ENCODE results near the gene PHC3. TPM values are rescaled to one million over a fixed set of nuclear protein-coding genes. Genes with fewer than 3 reads are reported as not detected.

The PHC3 gene
- total RNA-seq, 1 donor from 2014 or later, result 52.0 TPM

DNA sequence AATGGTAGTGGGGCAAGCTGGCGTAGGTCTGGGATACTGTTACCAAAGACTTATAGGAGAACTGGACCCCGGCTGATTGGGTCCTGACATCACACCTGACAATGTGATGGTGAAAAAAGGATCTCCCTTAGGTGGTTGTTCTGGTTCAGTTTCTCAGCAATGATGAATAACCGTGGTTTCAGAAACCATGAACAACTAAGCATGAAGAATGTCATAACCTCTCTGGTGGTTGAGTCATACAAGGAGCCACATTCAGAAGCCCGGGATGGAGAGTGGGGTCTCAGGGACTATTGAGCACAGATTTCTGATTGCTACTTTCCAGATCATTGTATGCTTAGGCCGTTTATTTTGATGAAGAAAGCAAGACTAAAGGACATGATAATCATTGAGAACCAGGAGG, 126.3 kb downstream of the PHC3 start:
- DNase-seq (ENCODE audit: low spot score), result no peak
- Mint-ChIP-seq H3K4me1 (ENCODE audit: low read depth) (peaks cover 46% of the 10 kb centered on the region), H3K36me3 (ENCODE audit: low read depth) (peaks cover 3% of the 10 kb centered on the region), H3K27me3 (ENCODE audit: low read depth) (no peaks in the 10 kb centered on the region), H3K9me3 (no peaks in the 10 kb centered on the region), H3K4me3 (ENCODE audit: low read depth) (no peak overlapping the region), H3K27ac (peak overlapping the region; percentile 24)
- intact Hi-C loops (cut with micrococcal nuclease), result loop anchor here (2.0 to 5.0 kb wide), 2 partner anchors 202 to 290 kb away; partner anchors contain the start of gene TERC

DNA sequence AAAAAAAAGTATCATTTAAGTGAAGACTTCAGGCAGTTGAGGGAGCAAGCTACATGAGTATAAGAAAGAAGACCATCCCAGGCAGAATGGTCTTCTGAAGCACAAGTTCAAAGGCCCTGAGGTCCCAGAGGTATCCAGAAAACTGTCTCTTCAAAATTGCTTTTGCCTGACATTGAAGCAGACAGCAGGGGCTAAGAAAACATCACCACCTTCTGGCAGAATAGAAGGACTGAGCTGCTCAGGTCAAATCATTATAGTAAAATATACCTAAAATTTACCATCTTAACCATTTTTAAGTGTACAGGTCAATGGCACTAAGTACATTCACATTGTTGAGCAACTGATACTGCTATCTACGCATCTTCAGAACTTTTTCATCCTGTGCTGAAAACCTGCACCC, 127.3 kb downstream of the PHC3 start:
- DNase-seq (ENCODE audit: low spot score), result no peak
- Mint-ChIP-seq H3K27me3 (ENCODE audit: low read depth) (no peaks in the 10 kb centered on the region), H3K9me3 (no peaks in the 10 kb centered on the region), H3K27ac (no peak overlapping the region), H3K4me3 (ENCODE audit: low read depth) (no peak overlapping the region), H3K4me1 (ENCODE audit: low read depth) (peaks cover 42% of the 10 kb centered on the region), H3K36me3 (ENCODE audit: low read depth) (peaks cover 3% of the 10 kb centered on the region)
- intact Hi-C loops (cut with micrococcal nuclease), result loop anchor here (1.0 to 2.0 kb wide), 3 partner anchors 17 to 289 kb away; partner anchors contain the start of genes GPR160 and TERC

DNA sequence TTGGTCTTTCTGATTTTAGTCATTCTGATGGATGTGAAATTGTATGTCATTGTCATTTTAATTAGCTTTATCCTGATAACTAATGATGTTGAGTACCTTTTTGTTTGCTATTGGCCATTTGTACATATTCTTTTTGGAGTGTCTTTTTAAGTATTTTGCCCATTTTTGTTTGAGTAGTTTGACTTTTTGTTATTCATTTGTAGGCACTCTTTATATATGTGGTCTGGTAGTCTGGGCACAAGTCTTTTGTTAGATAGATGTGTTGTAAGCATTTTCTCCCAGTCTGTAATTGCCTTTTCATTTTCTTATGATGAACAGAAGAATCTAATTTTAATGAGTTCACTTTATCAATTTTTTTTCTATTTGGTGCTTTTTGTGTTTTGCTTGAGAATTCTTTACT, 129.1 kb downstream of the PHC3 start:
- H3K36me3 Mint-ChIP-seq (ENCODE audit: low read depth), result peaks cover 3% of the 10 kb centered on the region
- no peak overlapping the region for H3K27ac Mint-ChIP-seq
- intact Hi-C loops (cut with micrococcal nuclease), result no loop called here
- H3K4me3 Mint-ChIP-seq (ENCODE audit: low read depth), result no peak overlapping the region
- no peaks in the 10 kb centered on the region for H3K27me3 Mint-ChIP-seq (ENCODE audit: low read depth)
- no peaks in the 10 kb centered on the region for H3K9me3 Mint-ChIP-seq
- no peak for DNase-seq (ENCODE audit: low spot score)
- H3K4me1 Mint-ChIP-seq (ENCODE audit: low read depth), result peaks cover 28% of the 10 kb centered on the region

DNA sequence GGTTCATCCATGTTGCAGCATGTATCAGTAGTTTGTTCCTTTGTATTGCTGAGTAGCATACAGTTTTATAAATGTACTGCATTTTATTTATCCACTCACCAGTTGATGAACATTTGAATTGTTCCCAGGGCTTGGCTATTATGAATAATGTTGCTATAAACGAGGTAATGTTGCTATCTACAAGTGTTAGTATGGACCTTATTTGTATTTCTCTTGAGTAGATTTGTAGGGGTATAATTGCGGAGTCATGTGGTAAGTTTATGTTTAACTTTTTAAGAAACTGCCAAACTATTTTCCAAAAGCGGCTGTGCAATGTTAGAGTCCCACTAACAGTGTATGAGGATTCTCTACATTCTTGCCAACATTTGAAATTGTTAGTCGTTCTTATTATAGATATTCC, 130.8 kb downstream of the PHC3 start:
- H3K4me3 Mint-ChIP-seq (ENCODE audit: low read depth), result no peak overlapping the region
- no peaks in the 10 kb centered on the region for H3K36me3 Mint-ChIP-seq (ENCODE audit: low read depth)

DNA sequence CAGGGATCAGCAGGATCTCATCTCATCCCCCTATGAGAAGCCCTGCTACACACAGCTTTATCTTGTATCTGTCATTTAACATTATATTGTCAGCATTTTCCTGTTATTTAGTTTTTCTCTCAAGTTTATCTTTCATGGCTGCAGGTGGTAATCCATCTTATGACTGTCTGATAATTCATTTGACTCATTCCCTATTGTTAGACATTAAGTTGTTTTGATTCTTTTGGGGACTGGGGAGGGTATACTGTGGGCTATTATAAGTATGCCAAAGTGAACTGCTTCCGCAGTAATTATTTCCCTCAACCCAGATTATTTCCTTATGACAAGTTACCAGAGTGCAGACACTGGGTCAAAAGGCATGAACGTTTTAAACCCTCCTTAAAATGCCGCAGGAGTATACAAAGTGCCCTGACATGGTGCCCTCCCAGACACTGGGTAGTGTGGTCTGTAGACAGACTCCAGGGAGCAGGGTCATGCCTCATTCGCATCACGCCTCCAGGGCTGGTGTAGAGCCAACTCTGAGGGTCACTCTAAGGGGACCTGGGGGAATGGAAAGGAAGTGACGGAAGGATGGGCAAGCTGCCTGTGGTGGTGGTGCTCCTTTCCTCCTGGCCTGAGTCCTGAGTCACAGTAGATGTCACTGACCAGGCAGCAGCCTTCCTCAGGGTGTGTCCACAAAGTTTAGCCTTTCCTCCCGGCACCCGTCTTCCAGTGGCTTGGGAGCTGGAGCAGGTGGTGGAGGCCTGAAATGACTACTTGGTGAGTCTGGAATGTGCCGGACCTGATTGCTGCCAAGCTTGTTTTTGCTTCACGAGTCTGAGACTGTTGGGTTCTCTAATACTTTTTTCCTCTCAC, 132.2 kb downstream of the PHC3 start:
- Mint-ChIP-seq H3K4me1 (ENCODE audit: low read depth) (peaks cover 18% of the 10 kb centered on the region), H3K4me3 (ENCODE audit: low read depth) (no peak overlapping the region), H3K27me3 (ENCODE audit: low read depth) (no peaks in the 10 kb centered on the region), H3K36me3 (ENCODE audit: low read depth) (peaks cover 7% of the 10 kb centered on the region), H3K27ac (no peak overlapping the region), H3K9me3 (no peaks in the 10 kb centered on the region)
- intact Hi-C loops (cut with micrococcal nuclease), result no loop called here
- no peak for DNase-seq (ENCODE audit: low spot score)

More for the DNA sequence above, 130.8 kb downstream of the PHC3 start:
- DNase-seq (ENCODE audit: low spot score), result no peak
- no peaks in the 10 kb centered on the region for H3K9me3 Mint-ChIP-seq
- H3K27ac Mint-ChIP-seq, result no peak overlapping the region
- intact Hi-C loops (cut with micrococcal nuclease), result no loop called here
- no peaks in the 10 kb centered on the region for H3K27me3 Mint-ChIP-seq (ENCODE audit: low read depth)
- peaks cover 16% of the 10 kb centered on the region for H3K4me1 Mint-ChIP-seq (ENCODE audit: low read depth)

DNA sequence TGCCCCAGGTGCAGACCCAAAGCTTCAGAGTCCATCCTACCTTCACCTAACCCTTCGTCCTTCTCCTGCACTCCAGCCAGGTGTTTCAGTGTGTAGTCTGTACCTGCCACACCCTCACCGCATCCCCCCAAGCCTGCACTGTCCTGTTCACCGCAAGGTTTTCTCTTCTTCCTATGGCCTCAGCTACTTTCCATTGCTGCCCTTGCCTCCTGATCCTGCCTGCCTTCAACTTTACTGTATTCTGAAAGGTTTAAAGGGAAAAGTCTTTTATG, 134.5 kb downstream of the PHC3 start:
- Mint-ChIP-seq H3K36me3 (ENCODE audit: low read depth) (peaks cover 14% of the 10 kb centered on the region), H3K9me3 (no peaks in the 10 kb centered on the region), H3K27me3 (ENCODE audit: low read depth) (no peaks in the 10 kb centered on the region), H3K27ac (no peak overlapping the region), H3K4me1 (ENCODE audit: low read depth) (peaks cover 19% of the 10 kb centered on the region), H3K4me3 (ENCODE audit: low read depth) (no peak overlapping the region)
- intact Hi-C loops (cut with micrococcal nuclease), result no loop called here
- no peak for DNase-seq (ENCODE audit: low spot score)

DNA sequence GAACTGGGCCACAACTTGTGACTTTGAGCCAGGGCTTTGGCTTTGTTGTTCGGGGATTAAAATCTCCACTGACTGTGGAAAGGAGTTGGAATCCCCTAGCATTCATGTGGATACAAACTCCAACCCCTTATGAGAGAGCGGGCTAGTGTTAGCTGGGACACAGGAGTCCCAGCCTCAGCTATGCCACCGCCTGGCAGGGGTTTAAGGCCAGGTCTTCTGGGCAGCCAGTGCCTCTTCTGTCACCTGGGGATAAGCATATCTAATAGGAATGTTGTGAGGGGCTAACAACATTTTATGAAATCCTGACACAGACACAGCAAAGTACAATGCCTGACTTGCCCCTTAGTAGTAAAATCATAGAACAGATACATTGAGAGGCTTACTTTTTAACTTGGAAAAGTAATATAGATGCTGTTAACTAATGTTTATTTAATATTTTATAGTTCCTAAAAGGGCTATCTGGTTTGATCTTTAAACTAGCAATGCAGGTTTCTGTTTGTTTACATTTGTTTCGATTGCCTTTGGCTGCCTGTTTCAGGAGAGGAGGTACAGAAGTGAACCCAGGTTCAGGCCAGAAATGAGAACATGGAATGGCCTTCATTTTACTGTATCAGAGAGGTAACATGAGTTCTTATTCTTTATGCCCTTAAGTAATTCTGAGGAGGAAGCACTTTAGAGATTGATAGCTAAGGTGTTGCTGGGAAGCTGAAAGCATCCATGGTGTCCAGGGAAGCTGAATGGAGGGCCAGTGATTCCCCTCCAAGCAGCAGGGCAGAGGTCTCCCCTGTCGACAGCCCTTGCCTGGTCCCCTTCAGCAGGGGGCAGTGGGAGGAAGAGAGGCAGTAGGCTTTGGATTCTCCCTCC, 135.0 kb downstream of the PHC3 start:
- Mint-ChIP-seq H3K36me3 (ENCODE audit: low read depth) (peaks cover 14% of the 10 kb centered on the region), H3K4me3 (ENCODE audit: low read depth) (no peak overlapping the region), H3K9me3 (no peaks in the 10 kb centered on the region)

DNA sequence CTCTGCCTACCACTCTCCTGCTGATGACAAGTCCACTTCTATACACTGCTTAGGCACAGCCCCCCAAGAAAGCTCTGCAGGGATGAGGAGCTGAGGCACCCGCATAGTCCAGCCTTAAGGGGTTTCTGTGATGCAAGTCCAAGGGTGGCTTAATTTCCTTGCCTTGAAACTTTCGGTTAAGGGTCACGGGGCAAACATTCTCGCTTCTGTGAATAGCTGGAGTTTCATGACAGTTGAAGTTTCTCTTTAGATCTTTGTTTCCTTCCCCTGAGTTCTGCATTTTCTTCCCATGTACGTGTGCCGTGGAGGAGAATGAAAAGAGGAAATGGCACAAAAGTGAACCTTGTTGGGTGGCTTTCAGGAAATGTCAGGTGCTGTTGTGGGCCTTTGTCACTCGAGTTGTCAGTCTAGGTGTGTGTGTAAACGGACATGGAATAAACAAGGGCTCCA, 136.7 kb downstream of the PHC3 start:
- Mint-ChIP-seq H3K27ac (peak overlapping the region; percentile 75), H3K4me1 (ENCODE audit: low read depth) (peaks cover 19% of the 10 kb centered on the region), H3K36me3 (ENCODE audit: low read depth) (peaks cover 19% of the 10 kb centered on the region), H3K27me3 (ENCODE audit: low read depth) (no peaks in the 10 kb centered on the region), H3K4me3 (ENCODE audit: low read depth) (no peak overlapping the region), H3K9me3 (no peaks in the 10 kb centered on the region)
- intact Hi-C loops (cut with micrococcal nuclease), result no loop called here
- DNase-seq (ENCODE audit: low spot score), result no peak

More for the DNA sequence above, 135.0 kb downstream of the PHC3 start:
- intact Hi-C loops (cut with micrococcal nuclease), result no loop called here
- H3K27ac Mint-ChIP-seq, result no peak overlapping the region
- DNase-seq (ENCODE audit: low spot score), result no peak
- peaks cover 19% of the 10 kb centered on the region for H3K4me1 Mint-ChIP-seq (ENCODE audit: low read depth)
- H3K27me3 Mint-ChIP-seq (ENCODE audit: low read depth), result no peaks in the 10 kb centered on the region

DNA sequence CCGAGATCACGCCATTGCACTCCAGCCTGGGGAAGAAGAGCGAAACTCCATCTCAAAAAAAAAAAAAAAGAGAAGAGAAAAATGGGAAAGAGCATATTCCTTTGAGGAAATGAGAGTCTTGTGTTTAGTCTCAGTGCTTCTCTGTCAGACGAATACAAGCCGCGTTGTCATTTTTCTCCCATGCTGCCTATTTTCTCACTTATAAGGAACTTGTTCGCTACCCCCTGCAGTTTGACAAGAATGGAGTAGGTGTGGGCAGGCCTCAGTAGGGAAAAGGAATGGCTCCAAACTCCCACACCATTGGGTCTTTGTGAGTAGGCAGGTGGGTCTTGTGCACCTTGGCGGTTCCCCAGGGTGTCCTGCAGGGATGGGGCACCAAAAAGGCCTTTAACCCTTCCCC, 137.3 kb downstream of the PHC3 start:
- H3K27ac Mint-ChIP-seq, result no peak overlapping the region
- intact Hi-C loops (cut with micrococcal nuclease), result no loop called here
- no peak overlapping the region for H3K4me3 Mint-ChIP-seq (ENCODE audit: low read depth)
- no peak for DNase-seq (ENCODE audit: low spot score)
- H3K27me3 Mint-ChIP-seq (ENCODE audit: low read depth), result no peaks in the 10 kb centered on the region
- H3K9me3 Mint-ChIP-seq, result no peaks in the 10 kb centered on the region
- peaks cover 19% of the 10 kb centered on the region for H3K4me1 Mint-ChIP-seq (ENCODE audit: low read depth)
- H3K36me3 Mint-ChIP-seq (ENCODE audit: low read depth), result peaks cover 19% of the 10 kb centered on the region

DNA sequence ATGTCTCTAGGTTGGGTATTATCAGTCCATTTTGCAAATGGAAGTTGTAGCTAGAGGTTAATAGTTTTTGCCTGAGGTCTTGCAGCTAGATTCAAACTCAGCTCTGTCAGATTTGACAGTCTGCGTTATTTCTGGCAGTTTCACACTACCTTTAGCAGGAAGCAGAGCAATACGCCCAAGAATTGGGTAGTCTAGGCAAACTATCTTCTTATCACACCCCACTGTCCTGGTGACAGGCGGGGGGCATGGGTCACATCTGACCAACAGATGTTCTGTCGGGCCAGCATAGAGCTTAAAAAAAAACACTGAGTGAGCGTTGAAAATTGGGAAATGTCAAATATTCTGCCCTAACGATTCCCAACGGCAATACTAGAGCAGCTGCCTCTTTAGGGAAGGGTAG, 138.0 kb downstream of the PHC3 start:
- Mint-ChIP-seq H3K9me3 (no peaks in the 10 kb centered on the region), H3K27ac (no peak overlapping the region), H3K4me1 (ENCODE audit: low read depth) (peaks cover 20% of the 10 kb centered on the region), H3K27me3 (ENCODE audit: low read depth) (no peaks in the 10 kb centered on the region), H3K36me3 (ENCODE audit: low read depth) (peaks cover 19% of the 10 kb centered on the region), H3K4me3 (ENCODE audit: low read depth) (no peak overlapping the region)
- no peak for DNase-seq (ENCODE audit: low spot score)
- intact Hi-C loops (cut with micrococcal nuclease), result no loop called here

DNA sequence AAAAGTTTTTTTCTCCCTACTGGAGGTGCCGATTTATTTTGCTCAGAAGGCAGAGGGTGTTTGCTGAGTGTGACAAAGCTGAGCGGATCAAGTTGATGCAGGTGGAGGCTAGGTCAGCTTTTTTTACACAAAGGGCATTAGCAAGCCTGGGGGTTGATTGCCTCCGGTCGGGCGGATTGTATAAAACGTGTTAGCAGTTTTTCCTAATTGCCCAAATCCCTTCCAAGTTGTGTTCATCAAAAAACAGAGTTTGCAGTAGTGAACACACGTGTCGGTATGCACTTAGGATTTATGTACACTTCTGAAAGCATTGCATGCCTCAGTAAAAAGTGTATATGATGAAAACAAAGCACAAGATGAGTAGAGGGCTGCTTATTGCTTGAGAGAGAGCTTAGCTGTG, 141.1 kb downstream of the PHC3 start:
- H3K36me3 Mint-ChIP-seq (ENCODE audit: low read depth), result peaks cover 19% of the 10 kb centered on the region

DNA sequence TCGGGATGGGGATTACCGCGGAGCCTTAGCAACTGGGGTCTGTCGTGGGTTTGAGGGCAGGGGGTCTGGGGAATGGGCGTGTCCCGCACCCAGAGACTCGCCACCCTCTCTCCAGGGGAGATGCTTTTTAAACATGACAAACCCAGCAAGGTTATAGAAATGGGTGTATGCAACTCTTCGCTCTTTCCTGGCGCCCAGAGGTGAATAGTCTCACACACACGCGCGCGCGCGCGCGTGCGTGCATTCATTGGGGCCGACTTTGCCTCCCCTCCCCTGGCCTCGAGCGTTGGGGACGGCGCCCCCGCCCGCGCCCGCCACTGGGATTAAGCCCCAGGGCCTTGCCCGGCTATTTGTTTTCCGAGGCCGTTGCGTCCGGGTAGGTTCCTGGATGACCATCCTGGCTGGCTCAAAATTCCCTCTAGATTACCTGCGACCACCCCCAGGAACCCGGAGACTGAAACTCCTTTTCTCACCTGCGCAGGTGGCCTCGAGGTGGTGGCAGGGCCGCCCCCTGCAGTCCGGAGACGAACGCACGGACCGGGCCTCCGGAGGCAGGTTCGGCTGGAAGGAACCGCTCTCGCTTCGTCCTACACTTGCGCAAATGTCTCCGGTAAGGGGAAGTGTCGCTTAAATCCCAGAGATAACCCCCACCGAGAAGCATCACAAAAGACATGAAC, 143.0 kb downstream of the PHC3 start:
- Mint-ChIP-seq H3K4me1 (ENCODE audit: low read depth) (peaks cover 15% of the 10 kb centered on the region), H3K27ac (no peak overlapping the region), H3K27me3 (ENCODE audit: low read depth) (no peaks in the 10 kb centered on the region), H3K4me3 (ENCODE audit: low read depth) (peak overlapping the region; percentile 84), H3K9me3 (peaks cover 3% of the 10 kb centered on the region), H3K36me3 (ENCODE audit: low read depth) (peaks cover 10% of the 10 kb centered on the region)
- intact Hi-C loops (cut with micrococcal nuclease), result loop anchor here (5.0 kb wide), 3 partner anchors 49 to 276 kb away; partner anchors contain the start of gene PHC3
- no peak for DNase-seq (ENCODE audit: low spot score)

More for the DNA sequence above, 141.1 kb downstream of the PHC3 start:
- no peaks in the 10 kb centered on the region for H3K27me3 Mint-ChIP-seq (ENCODE audit: low read depth)
- intact Hi-C loops (cut with micrococcal nuclease), result no loop called here
- H3K4me1 Mint-ChIP-seq (ENCODE audit: low read depth), result peaks cover 18% of the 10 kb centered on the region
- DNase-seq (ENCODE audit: low spot score), result no peak
- no peak overlapping the region for H3K4me3 Mint-ChIP-seq (ENCODE audit: low read depth)
- H3K27ac Mint-ChIP-seq, result no peak overlapping the region
- no peaks in the 10 kb centered on the region for H3K9me3 Mint-ChIP-seq

Measured in activated T-helper 2 cell treated with anti-CD3 and anti-CD28 coated beads, Interferon-gamma antibody, Interleukin-2, Interleukin-4, amounts not matched to agents 10 μg/mL and 5 μg/mL and 100 μg/mL, durations not matched to agents 14 hours and 24 hours and 36 hours (primary cell).